K562 (cell line): ENCODE data around the gene SOX15. TPM values are rescaled to one million over a fixed set of nuclear protein-coding genes. Genes with fewer than 3 reads are reported as not detected.

Experiments used
- ARHGAP35 ChIP-seq: fragments of 450-650 bp; IDR thresholded peaks from 2 replicates; pipeline ENCODE4 v1.6.1; 2018; ENCODE audit not compliant: partially characterized antibody
- CREB1 ChIP-seq, 2 experiments: sonication (generic) in 1 of 2; formaldehyde crosslinking in 1 of 2; IDR thresholded peaks; 2 replicates each; pipeline versions ENCODE4 v1.6.1 to v1.8.0; 2012 to 2022; ENCODE audit warnings: inconsistent platforms in 1 of 2, mild to moderate bottlenecking in 1 of 2, missing genetic modification reagents in 1 of 2, moderate library complexity in 1 of 2
- ETV1 ChIP-seq: fragments of 450-650 bp; conservative IDR thresholded peaks from 2 replicates; pipeline ENCODE4 v1.6.1; 2016; ENCODE audit warnings: missing genetic modification characterization, control low read depth, low read depth, missing compliant biosample characterization
- HCFC1 ChIP-seq: IDR thresholded peaks from 2 replicates; pipeline ENCODE4 v1.6.1; 2012; ENCODE audit warnings: low read depth, low read length, improper control_type of control experiment
- MITF ChIP-seq: IDR thresholded peaks from 2 replicates; pipeline ENCODE4 v1.6.1; 2014; ENCODE audit warnings: antibody characterized with exemption
- POLR2G ChIP-seq: fragments of 200-400 bp; formaldehyde crosslinking; IDR thresholded peaks from 2 replicates; pipeline ENCODE4 v1.6.1; 2017; ENCODE audit warnings: low read depth, mild to moderate bottlenecking, antibody characterized with exemption, low read length, moderate library complexity
- SREBF1 ChIP-seq: fragments of 150-350 bp; IDR thresholded peaks from 2 replicates; pipeline ENCODE4 v1.6.1; 2014; ENCODE audit warnings: antibody characterized with exemption, low read depth, low read length, borderline replicate concordance
- SRSF9 ChIP-seq: fragments of 200-400 bp; formaldehyde crosslinking; IDR thresholded peaks from 2 replicates; pipeline ENCODE4 v1.6.1; 2017; ENCODE audit warnings: low read depth, low read length, borderline replicate concordance
- TBL1XR1 ChIP-seq, 2 experiments: IDR thresholded peaks; 2 replicates each; pipeline ENCODE4 v1.6.1; 2012; ENCODE audit warnings: improper control_type of control experiment in 2 of 2, low read length in 2 of 2, mild to moderate bottlenecking in 1 of 2
- ZBTB1 ChIP-seq: sonication (generic); formaldehyde crosslinking; IDR thresholded peaks from 2 replicates; pipeline ENCODE4 v1.8.1; 2023; ENCODE audit warnings: missing genetic modification reagents, low read depth, mild to moderate bottlenecking, borderline replicate concordance
- ZNF407 ChIP-seq: fragments of 450-650 bp; IDR thresholded peaks from 2 replicates; pipeline ENCODE4 v1.6.1; 2016; ENCODE audit warnings: low read depth
- ZNF41 ChIP-seq: fragments of 250-450 bp; sonication (Bioruptor Pico); conservative IDR thresholded peaks from 2 replicates; pipeline ENCODE4 v1.4.0; 2020; ENCODE audit warnings: mild to moderate bottlenecking
- ZNF511 ChIP-seq: sonication (generic); formaldehyde crosslinking; IDR thresholded peaks from 2 replicates; pipeline ENCODE4 v1.8.0; 2022; ENCODE audit warnings: mild to moderate bottlenecking, missing genetic modification reagents
- ZSCAN29 ChIP-seq: fragments of 450-650 bp; IDR thresholded peaks from 2 replicates; pipeline ENCODE4 v1.6.1; 2017
- polyA plus RNA-seq, 8 experiments: library from polyadenylated mRNA; depleted of rRNA in 4 of 8; stranded (reverse) in 5 of 8; unstranded in 3 of 8; fragments of >200 nt; fragmentation: Nextera tagmentation in 2 of 8; fragmentation: Illumina TruSeq in 1 of 8; extraction: Ambion mirVana in 2 of 8; extraction: Trizol in 1 of 8; gene quantifications; 2 replicates each; pipeline versions ENCODE4 v1.2.1 to v1.2.3, GENCODE V29; 2011 to 2014; ENCODE audit warnings: inconsistent platforms in 1 of 8, missing spikeins in 1 of 8
- total RNA-seq, 7 experiments: library from RNA; depleted of rRNA in 6 of 7; stranded (reverse); fragments of >200 nt in 6 of 7; fragmentation: Illumina TruSeq in 2 of 7; extraction: Trizol in 2 of 7; gene quantifications; 2 replicates each; pipeline versions ENCODE4 v1.2.1 to v1.2.3, GENCODE V29; 2011 to 2021; ENCODE audit warnings: low replicate concordance in 1 of 7
- TF ChIP-seq, protein P1 (sequence below): fragments of 250-450 bp; sonication (Bioruptor Pico); IDR thresholded peaks from 2 replicates; pipeline ENCODE4 v1.8.0; 2022; ENCODE audit warnings: moderate library complexity, mild to moderate bottlenecking, inconsistent platforms

Gene SOX15
- total and polyA plus RNA-seq, 9 of the 15 experiments (the other 6 are each of a cell fraction or from before 2014, with no cell fraction given) = 0.07 to 0.33 (median 0.19) TPM; not detected in 5

DNA sequence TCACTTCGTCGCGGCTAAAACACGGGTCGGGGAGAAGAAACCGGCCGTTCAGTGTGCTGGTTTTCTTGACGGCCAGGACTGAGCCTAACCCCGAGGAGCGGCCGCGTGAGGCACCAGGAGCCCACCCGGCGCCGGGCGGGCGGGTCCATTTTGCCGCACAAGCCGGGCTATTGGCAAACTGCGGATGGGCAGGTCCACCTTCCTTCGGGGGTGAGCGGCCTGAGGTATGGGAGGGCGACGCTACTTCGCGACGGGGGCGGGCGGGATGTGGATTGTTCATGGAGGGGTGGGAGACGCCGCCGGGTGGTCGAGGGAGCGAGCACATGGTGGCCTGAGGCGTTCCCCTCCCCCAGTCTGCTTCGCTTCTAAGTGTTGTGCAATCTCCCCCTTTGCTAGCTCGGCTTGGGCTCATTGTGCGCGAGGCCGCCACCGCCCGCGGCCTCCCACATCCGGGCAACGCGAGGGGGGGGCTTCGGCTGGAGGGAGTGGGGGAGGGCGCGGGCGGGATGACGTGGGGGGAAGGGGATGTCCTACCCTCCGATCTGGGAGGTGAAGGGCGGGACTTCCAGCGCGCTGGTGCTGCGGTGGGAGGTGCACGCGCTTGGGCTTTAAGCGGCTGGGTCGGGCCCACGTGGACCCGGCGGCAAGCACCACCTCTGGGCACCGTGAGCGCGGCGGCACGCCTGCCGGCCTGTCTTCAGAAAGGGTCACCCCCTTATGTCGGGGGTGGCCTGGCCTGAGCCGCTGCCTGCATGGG is 16.4 kb downstream of the SOX15 start (continued):
- TF ChIP-seq SREBF1 (no peak), ZBTB1 (CRISPR knock-in tag) (no peak), TBL1XR1 (IDR thresholded peaks at IDR 0.05; ENCODE audit: low read length in 2 of 2) (no peak), ZSCAN29 (no peak), MITF (no peak), ZNF41 (CRISPR knock-in tag) (no peak), POLR2G (peak; percentile 73), ZNF407 (no peak), HCFC1 (0 out of 2 replicates have a peak, but pooled peaks have one; percentile 28), SRSF9 (no peak), CREB1 (IDR thresholded peaks at IDR 0.05) (peak; percentile 51; the same call in 1 of the 2 replicates), CREB1 (CRISPR knock-in tag; IDR thresholded peaks at IDR 0.05) (peak; percentile 70), ARHGAP35 (no peak), ZNF511 (peak; percentile 30; the same call in 1 of the 2 replicates), ETV1 (tag) (peak; percentile 89)
- TF ChIP-seq, protein P1, sequence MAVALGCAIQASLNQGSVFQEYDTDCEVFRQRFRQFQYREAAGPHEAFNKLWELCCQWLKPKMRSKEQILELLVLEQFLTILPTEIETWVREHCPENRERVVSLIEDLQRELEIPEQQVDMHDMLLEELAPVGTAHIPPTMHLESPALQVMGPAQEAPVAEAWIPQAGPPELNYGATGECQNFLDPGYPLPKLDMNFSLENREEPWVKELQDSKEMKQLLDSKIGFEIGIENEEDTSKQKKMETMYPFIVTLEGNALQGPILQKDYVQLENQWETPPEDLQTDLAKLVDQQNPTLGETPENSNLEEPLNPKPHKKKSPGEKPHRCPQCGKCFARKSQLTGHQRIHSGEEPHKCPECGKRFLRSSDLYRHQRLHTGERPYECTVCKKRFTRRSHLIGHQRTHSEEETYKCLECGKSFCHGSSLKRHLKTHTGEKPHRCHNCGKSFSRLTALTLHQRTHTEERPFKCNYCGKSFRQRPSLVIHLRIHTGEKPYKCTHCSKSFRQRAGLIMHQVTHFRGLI (CRISPR knock-in tag) = no peak
